ENCODE results near the gene POU5F2.

POU5F2 gene

GRCh38 chr5:93715327-93715726 is 26.1 kb downstream of the POU5F2 start:
- no peaks in the 10 kb centered on the region for H3K9me3 ChIP-seq (ENCODE audit: severe bottlenecking)
- no peaks in the 10 kb centered on the region for H3K27me3 ChIP-seq (ENCODE audit: insufficient read depth, poor library complexity, severe bottlenecking)
- DNase-seq (ENCODE audit: low spot score) (no peak), ATAC-seq (ENCODE audit: low read depth) (no peak)
- no peaks in the 10 kb centered on the region for H3K4me1 ChIP-seq (ENCODE audit: insufficient read depth, poor library complexity, severe bottlenecking)
- H3K4me3 ChIP-seq (ENCODE audit: severe bottlenecking): no peak overlapping the region
- no peak overlapping the region for H3K27ac ChIP-seq (ENCODE audit: poor library complexity, severe bottlenecking)
- no peak for TF ChIP-seq CTCF (IDR thresholded peaks at IDR 0.05; ENCODE audit: poor library complexity, severe bottlenecking)
- H3K36me3 ChIP-seq (ENCODE audit: low read depth): no peaks in the 10 kb centered on the region

- ATAC-seq (ENCODE audit: low read depth): no peak
- Histone ChIP-seq H3K27me3 (ENCODE audit: insufficient read depth, poor library complexity, severe bottlenecking) (no peaks in the 10 kb centered on the region), H3K4me1 (ENCODE audit: insufficient read depth, poor library complexity, severe bottlenecking) (no peaks in the 10 kb centered on the region), H3K27ac (ENCODE audit: poor library complexity, severe bottlenecking) (no peak overlapping the region), H3K4me3 (ENCODE audit: severe bottlenecking) (no peak overlapping the region), H3K36me3 (ENCODE audit: low read depth) (no peaks in the 10 kb centered on the region), H3K9me3 (ENCODE audit: severe bottlenecking) (no peaks in the 10 kb centered on the region)
- DNase-seq (ENCODE audit: low spot score): no peak
- TF ChIP-seq CTCF (IDR thresholded peaks at IDR 0.05; ENCODE audit: poor library complexity, severe bottlenecking): no peak
These were observed 33.0 kb downstream of the POU5F2 start for GRCh38 chr5:93708442-93708841.

GRCh38 chr5:93705896-93706295 is 35.5 kb downstream of the POU5F2 start:
- Histone ChIP-seq H3K36me3 (ENCODE audit: low read depth) (no peaks in the 10 kb centered on the region), H3K27ac (ENCODE audit: poor library complexity, severe bottlenecking) (no peak overlapping the region), H3K27me3 (ENCODE audit: insufficient read depth, poor library complexity, severe bottlenecking) (no peaks in the 10 kb centered on the region), H3K4me3 (ENCODE audit: severe bottlenecking) (no peak overlapping the region), H3K4me1 (ENCODE audit: insufficient read depth, poor library complexity, severe bottlenecking) (no peaks in the 10 kb centered on the region), H3K9me3 (ENCODE audit: severe bottlenecking) (no peaks in the 10 kb centered on the region)
- TF ChIP-seq CTCF (IDR thresholded peaks at IDR 0.05; ENCODE audit: poor library complexity, severe bottlenecking): no peak
- DNase-seq (ENCODE audit: low spot score): no peak
- ATAC-seq (ENCODE audit: low read depth): no peak

GRCh38 chr5:93704996-93705395 is 36.4 kb downstream of the POU5F2 start:
- H3K36me3 ChIP-seq (ENCODE audit: low read depth): no peaks in the 10 kb centered on the region
- H3K27me3 ChIP-seq (ENCODE audit: insufficient read depth, poor library complexity, severe bottlenecking): no peaks in the 10 kb centered on the region
- no peak overlapping the region for H3K4me3 ChIP-seq (ENCODE audit: severe bottlenecking)
- H3K27ac ChIP-seq (ENCODE audit: poor library complexity, severe bottlenecking): no peak overlapping the region
- TF ChIP-seq CTCF (IDR thresholded peaks at IDR 0.05; ENCODE audit: poor library complexity, severe bottlenecking): no peak
- DNase-seq (ENCODE audit: low spot score) (no peak), ATAC-seq (ENCODE audit: low read depth) (no peak)
- H3K4me1 ChIP-seq (ENCODE audit: insufficient read depth, poor library complexity, severe bottlenecking): no peaks in the 10 kb centered on the region
- H3K9me3 ChIP-seq (ENCODE audit: severe bottlenecking): no peaks in the 10 kb centered on the region

- Histone ChIP-seq H3K27ac (ENCODE audit: poor library complexity, severe bottlenecking) (no peak overlapping the region), H3K9me3 (ENCODE audit: severe bottlenecking) (no peaks in the 10 kb centered on the region), H3K36me3 (ENCODE audit: low read depth) (no peaks in the 10 kb centered on the region), H3K4me1 (ENCODE audit: insufficient read depth, poor library complexity, severe bottlenecking) (no peaks in the 10 kb centered on the region), H3K4me3 (ENCODE audit: severe bottlenecking) (no peak overlapping the region), H3K27me3 (ENCODE audit: insufficient read depth, poor library complexity, severe bottlenecking) (no peaks in the 10 kb centered on the region)
- no peak for ATAC-seq (ENCODE audit: low read depth)
- no peak for DNase-seq (ENCODE audit: low spot score)
- no peak for TF ChIP-seq CTCF (IDR thresholded peaks at IDR 0.05; ENCODE audit: poor library complexity, severe bottlenecking)
These were observed 49.4 kb downstream of the POU5F2 start for GRCh38 chr5:93691997-93692396.
